Measurements from ENCODE around the gene OSBP. TPM values are rescaled to one million over a fixed set of nuclear protein-coding genes. Genes with fewer than 3 reads are reported as not detected.

Gene OSBP
- 10 to 100 TPM; 39.8 to 57.6 (median 52.4) TPM for total RNA-seq
- polyA plus RNA-seq, result 10 to 100 TPM; 21.0 to 34.5 TPM
- total RNA-seq, result 93.0 reads per million, percentile 83 among the genes with 10 or more reads in this experiment

- Histone ChIP-seq H3K36me3 (ENCODE audit: control insufficient read depth in 2 of 3, insufficient read depth in 3 of 3, low read length in 3 of 3) (peaks cover 0 to 9% (median 3%) of the 10 kb centered on the region in 3 experiments), H3K4me1 (ENCODE audit: control insufficient read depth in 2 of 2, insufficient read depth in 2 of 2, low read length in 2 of 2) (peaks cover 26 to 29% of the 10 kb centered on the region in 2 donors), H3K4me3 (ENCODE audit: low read length) (peak within 1 kb of the TSS; percentile 72), H3K27me3 (ENCODE audit: control insufficient read depth in 2 of 2, insufficient read depth in 2 of 2, low read length in 2 of 2) (no peaks in the 10 kb centered on the region), H3K9me3 (ENCODE audit: control insufficient read depth in 2 of 3, low read length in 3 of 3) (no peaks in the 10 kb centered on the region), H3K27ac (ENCODE audit: low read depth, low read length) (peak within 1 kb of the TSS; percentile 93)
- peak within 1 kb of the TSS; percentile 82 to 99 (median 94) for H3K4me3 Mint-ChIP-seq
- ChIA-PET CTCF (interaction anchor here (0.5 to 1.4 kb wide), 3 partner anchors 28 to 53 kb away, joined by 3 to 6 read pairs (median 6); partner anchors contain the start of gene PATL1), POLR2A (interaction anchor here (0.6 to 4.3 kb wide), 22 partner anchors 11 to 1296 kb away, joined by 3 to 89 read pairs (median 4); partner anchors contain the start of gene PATL1)
- no peaks in the 10 kb centered on the region for H3K27me3 Mint-ChIP-seq
- intact Hi-C loops (cut with micrococcal nuclease), result loop anchor here (1.0 to 5.0 kb wide), 15 partner anchors 50 to 1949 kb away; partner anchors contain the start of genes FAM111A (in 2 of the 2), MED19 (in 2 of the 2), MRPL16 (in 2 of the 2) and PATL1 (in 2 of the 2)
- H3K27ac Mint-ChIP-seq, result peak within 1 kb of the TSS; percentile 84 to 98 (median 94)
- H3K36me3 Mint-ChIP-seq, result peaks cover 0 to 13% (median 0%) of the 10 kb centered on the region in 5 donors
- H3K9me3 Mint-ChIP-seq, result no peaks in the 10 kb centered on the region
- H3K4me1 Mint-ChIP-seq, result peaks cover 35 to 54% (median 41%) of the 10 kb centered on the region in 7 donors
- peak; percentile 84 for ATAC-seq
- DNase-seq, result peak; percentile 86 to 100 (median 99)
These were observed at the start of gene OSBP for GRCh38 chr11:59615637-59616395. TSS of gene OSBP (minus strand) at chr11:59615774. CDS start at chr11:59615664, 110 bp downstream.

GRCh38 chr11:59660621-59661020, 45.0 kb upstream of the OSBP start:
- Histone ChIP-seq H3K36me3 (ENCODE audit: control insufficient read depth in 2 of 3, insufficient read depth in 3 of 3, low read length in 3 of 3) (peaks cover 10 to 65% (median 33%) of the 10 kb centered on the region in 3 experiments), H3K4me1 (ENCODE audit: control insufficient read depth in 2 of 2, insufficient read depth in 2 of 2, low read length in 2 of 2) (no peaks in the 10 kb centered on the region), H3K4me3 (ENCODE audit: low read length) (no peak overlapping the region), H3K27me3 (ENCODE audit: control insufficient read depth in 2 of 2, insufficient read depth in 2 of 2, low read length in 2 of 2) (no peaks in the 10 kb centered on the region), H3K9me3 (ENCODE audit: control insufficient read depth in 2 of 3, low read length in 3 of 3) (no peaks in the 10 kb centered on the region), H3K27ac (ENCODE audit: low read depth, low read length) (no peak overlapping the region)
- ChIA-PET CTCF (no interaction called here), POLR2A (interaction anchor here (0.6 to 1.3 kb wide), 2 partner anchors 9 to 98 kb away, joined by 5 to 6 read pairs; partner anchors contain the start of gene PATL1)
- Mint-ChIP-seq H3K27me3 (no peaks in the 10 kb centered on the region), H3K4me1 (peaks cover 16 to 49% (median 42%) of the 10 kb centered on the region in 7 donors), H3K27ac (peak overlapping the region; percentile 0 to 89 (median 13)), H3K36me3 (peaks cover 9 to 49% (median 19%) of the 10 kb centered on the region in 5 donors), H3K9me3 (no peaks in the 10 kb centered on the region), H3K4me3 (peak overlapping the region in 2 of 10 donors; percentile 1 to 13)
- no peak for DNase-seq
- ATAC-seq, result peak; percentile 50
- intact Hi-C loops (cut with micrococcal nuclease), result no loop called here

GRCh38 chr11:59659981-59660380, 44.4 kb upstream of the OSBP start:
- Mint-ChIP-seq H3K36me3 (peaks cover 12 to 50% (median 20%) of the 10 kb centered on the region in 5 donors), H3K4me3 (peak overlapping the region in 2 of 10 donors; percentile 13 to 32), H3K27ac (peak overlapping the region in 5 of 9 donors; percentile 5 to 66 (median 9)), H3K4me1 (peaks cover 16 to 43% (median 38%) of the 10 kb centered on the region in 7 donors), H3K9me3 (no peaks in the 10 kb centered on the region), H3K27me3 (no peaks in the 10 kb centered on the region)
- no peak for DNase-seq
- no peak for ATAC-seq
- ChIA-PET POLR2A (interaction anchor here (0.5 kb wide), 1 partner anchor 29 kb away, joined by 3 read pairs; no protein-coding TSS in a partner anchor), CTCF (no interaction called here)
- Histone ChIP-seq H3K27me3 (ENCODE audit: control insufficient read depth in 2 of 2, insufficient read depth in 2 of 2, low read length in 2 of 2) (no peaks in the 10 kb centered on the region), H3K27ac (ENCODE audit: low read depth, low read length) (no peak overlapping the region), H3K36me3 (ENCODE audit: control insufficient read depth in 2 of 3, insufficient read depth in 3 of 3, low read length in 3 of 3) (peaks cover 12 to 67% (median 35%) of the 10 kb centered on the region in 3 experiments), H3K4me3 (ENCODE audit: low read length) (no peak overlapping the region), H3K4me1 (ENCODE audit: control insufficient read depth in 2 of 2, insufficient read depth in 2 of 2, low read length in 2 of 2) (no peaks in the 10 kb centered on the region), H3K9me3 (ENCODE audit: control insufficient read depth in 2 of 3, low read length in 3 of 3) (no peaks in the 10 kb centered on the region)
- intact Hi-C loops (cut with micrococcal nuclease), result no loop called here

DNA sequence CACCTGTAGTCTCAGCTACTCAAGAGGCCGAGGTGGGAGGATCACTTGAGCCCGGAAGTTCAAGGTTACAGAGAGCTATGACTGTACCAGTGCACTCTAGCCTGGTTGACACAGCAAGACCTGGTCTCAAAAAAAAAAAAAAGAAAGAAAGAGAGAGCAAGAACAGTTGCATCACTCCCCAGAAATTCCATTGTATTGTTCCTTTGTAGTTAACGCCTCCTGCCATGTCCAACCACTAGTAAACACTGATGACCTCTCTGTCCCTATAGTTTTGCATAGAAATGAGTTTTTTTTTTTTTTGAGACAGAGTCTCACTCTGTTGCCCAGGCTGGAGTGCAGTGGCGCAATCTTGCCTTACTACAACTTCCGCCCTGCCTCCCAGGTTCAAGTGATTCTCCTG, 42.5 kb upstream of the OSBP start:
- CTCF ChIA-PET, result no interaction called here
- Mint-ChIP-seq H3K27me3 (no peaks in the 10 kb centered on the region), H3K4me3 (no peak overlapping the region), H3K9me3 (no peaks in the 10 kb centered on the region), H3K36me3 (peaks cover 15 to 51% (median 25%) of the 10 kb centered on the region in 5 donors), H3K4me1 (peaks cover 8 to 25% (median 22%) of the 10 kb centered on the region in 7 donors), H3K27ac (no peak overlapping the region)
- no peak for DNase-seq
- intact Hi-C loops (cut with micrococcal nuclease), result no loop called here
- no peak overlapping the region for H3K4me3 ChIP-seq (ENCODE audit: low read length)
- H3K4me1 ChIP-seq (ENCODE audit: control insufficient read depth in 2 of 2, insufficient read depth in 2 of 2, low read length in 2 of 2), result no peaks in the 10 kb centered on the region
- POLR2A ChIA-PET, result no interaction called here
- peaks cover 20 to 72% (median 40%) of the 10 kb centered on the region in 3 experiments for H3K36me3 ChIP-seq (ENCODE audit: control insufficient read depth in 2 of 3, insufficient read depth in 3 of 3, low read length in 3 of 3)
- H3K27ac ChIP-seq (ENCODE audit: low read depth, low read length), result no peak overlapping the region
- ATAC-seq, result no peak
- H3K9me3 ChIP-seq (ENCODE audit: control insufficient read depth in 2 of 3, low read length in 3 of 3), result no peaks in the 10 kb centered on the region
- no peaks in the 10 kb centered on the region for H3K27me3 ChIP-seq (ENCODE audit: control insufficient read depth in 2 of 2, insufficient read depth in 2 of 2, low read length in 2 of 2)

DNA sequence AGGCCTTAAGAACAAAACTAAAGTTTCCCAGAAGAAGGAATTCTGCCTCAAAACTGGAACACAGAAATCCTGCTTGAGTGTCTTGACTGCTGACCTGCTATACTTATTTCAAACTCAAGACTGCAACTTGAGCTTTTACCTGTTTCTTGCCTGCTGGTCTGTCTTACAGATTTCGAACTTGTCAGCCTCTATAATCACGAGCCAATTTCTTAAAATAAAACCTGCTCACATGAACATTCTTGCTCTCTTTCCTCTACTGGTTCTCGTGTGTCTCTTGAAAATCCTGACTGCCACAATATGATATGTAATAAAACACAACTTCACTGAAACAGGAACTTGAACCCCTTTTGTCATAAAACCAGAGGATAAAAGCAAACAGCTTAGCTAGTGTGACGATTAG, 39.3 kb upstream of the OSBP start:
- Mint-ChIP-seq H3K27ac (no peak overlapping the region), H3K4me1 (peaks cover 0 to 5% (median 0%) of the 10 kb centered on the region in 7 donors), H3K27me3 (no peaks in the 10 kb centered on the region), H3K4me3 (no peak overlapping the region), H3K9me3 (no peaks in the 10 kb centered on the region), H3K36me3 (peaks cover 16 to 67% (median 34%) of the 10 kb centered on the region in 5 donors)
- Histone ChIP-seq H3K36me3 (ENCODE audit: control insufficient read depth in 2 of 3, insufficient read depth in 3 of 3, low read length in 3 of 3) (peaks cover 35 to 85% (median 61%) of the 10 kb centered on the region in 3 experiments), H3K27me3 (ENCODE audit: control insufficient read depth in 2 of 2, insufficient read depth in 2 of 2, low read length in 2 of 2) (no peaks in the 10 kb centered on the region), H3K4me3 (ENCODE audit: low read length) (no peak overlapping the region), H3K9me3 (ENCODE audit: control insufficient read depth in 2 of 3, low read length in 3 of 3) (no peaks in the 10 kb centered on the region), H3K27ac (ENCODE audit: low read depth, low read length) (no peak overlapping the region), H3K4me1 (ENCODE audit: control insufficient read depth in 2 of 2, insufficient read depth in 2 of 2, low read length in 2 of 2) (no peaks in the 10 kb centered on the region)
- ATAC-seq (no peak), DNase-seq (no peak)
- ChIA-PET CTCF (interaction anchor here (0.8 kb wide), 1 partner anchor 240 kb away, joined by 4 read pairs; no protein-coding TSS in a partner anchor), POLR2A (interaction anchor here (1.5 kb wide), 1 partner anchor 40 kb away, joined by 4 read pairs; the partner anchor contains the start of gene OSBP)
- intact Hi-C loops (cut with micrococcal nuclease), result no loop called here

GRCh38 chr11:59647245-59647980, 31.8 kb upstream of the OSBP start:
- peaks cover 17 to 69% (median 45%) of the 10 kb centered on the region in 5 donors for H3K36me3 Mint-ChIP-seq
- Histone ChIP-seq H3K27ac (ENCODE audit: low read depth, low read length) (no peak overlapping the region), H3K4me3 (ENCODE audit: low read length) (no peak overlapping the region), H3K27me3 (ENCODE audit: control insufficient read depth in 2 of 2, insufficient read depth in 2 of 2, low read length in 2 of 2) (no peaks in the 10 kb centered on the region), H3K4me1 (ENCODE audit: control insufficient read depth in 2 of 2, insufficient read depth in 2 of 2, low read length in 2 of 2) (no peaks in the 10 kb centered on the region), H3K9me3 (ENCODE audit: control insufficient read depth in 2 of 3, low read length in 3 of 3) (no peaks in the 10 kb centered on the region), H3K36me3 (ENCODE audit: control insufficient read depth in 2 of 3, insufficient read depth in 3 of 3, low read length in 3 of 3) (peaks cover 27 to 87% (median 47%) of the 10 kb centered on the region in 3 experiments)
- DNase-seq, result no peak
- H3K4me3 Mint-ChIP-seq, result no peak overlapping the region
- intact Hi-C loops (cut with micrococcal nuclease), result no loop called here
- H3K9me3 Mint-ChIP-seq, result no peaks in the 10 kb centered on the region
- H3K27ac Mint-ChIP-seq, result peak overlapping the region in 2 of 9 donors; percentile 33 to 62
- peaks cover 0 to 10% (median 0%) of the 10 kb centered on the region in 7 donors for H3K4me1 Mint-ChIP-seq
- ChIA-PET POLR2A (no interaction called here), CTCF (no interaction called here)
- H3K27me3 Mint-ChIP-seq, result no peaks in the 10 kb centered on the region
- ATAC-seq, result no peak
